ENCODE results near the gene TSPAN4. TPM values are rescaled to one million over a fixed set of nuclear protein-coding genes. Genes with fewer than 3 reads are reported as not detected.

TSPAN4 gene
- total and polyA plus RNA-seq, 4 donors, result 16.5 to 38.1 (median 30.4) TPM

DNA sequence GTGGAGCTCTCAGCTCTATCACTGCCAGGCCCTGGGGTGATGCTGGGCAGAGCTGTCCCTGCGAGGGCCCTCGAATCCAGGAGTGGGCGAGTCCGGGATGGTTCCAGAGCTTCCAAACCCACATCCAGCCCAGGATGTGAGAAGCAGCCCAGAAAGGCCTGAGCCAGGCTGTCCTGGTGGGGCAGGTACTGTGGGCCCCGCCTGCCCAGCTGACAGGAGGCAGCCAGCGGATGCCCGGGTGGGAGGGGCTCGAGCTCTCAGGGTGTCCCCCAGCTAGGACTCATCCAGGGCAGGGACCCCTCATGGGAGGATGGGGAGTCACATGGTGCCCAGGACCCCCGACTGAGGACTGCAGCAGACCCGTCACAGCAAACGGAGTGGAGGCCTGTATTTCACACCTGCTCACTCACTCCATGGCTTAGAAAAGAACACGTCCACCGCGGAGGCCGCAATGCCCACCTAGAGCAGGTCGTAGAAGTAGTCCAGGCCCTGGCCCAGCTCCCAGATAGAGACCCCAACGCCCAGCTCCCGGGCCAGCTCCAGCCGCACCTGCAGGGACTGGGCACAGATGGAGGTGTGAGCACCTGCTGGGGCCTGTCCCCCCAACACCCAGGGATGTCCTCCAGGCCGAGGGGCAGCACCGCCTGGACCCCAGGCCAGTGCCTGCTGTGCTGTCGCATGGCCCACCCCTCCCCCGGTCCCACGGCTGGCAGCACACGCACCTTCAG is 26.9 kb downstream of the TSPAN4 start:
- no peak overlapping the region for H3K4me3 ChIP-seq (ENCODE audit: low read depth in 1 of 3, low read length in 3 of 3)
- no peaks in the 10 kb centered on the region for H3K9me3 ChIP-seq (ENCODE audit: control insufficient read depth in 4 of 4, low read length in 3 of 4)
- H3K36me3 ChIP-seq (ENCODE audit: control insufficient read depth in 4 of 4, insufficient read depth in 3 of 4, low read depth in 1 of 4, low read length in 3 of 4), result peaks cover 0 to 9% (median 0%) of the 10 kb centered on the region in 4 donors
- no peaks in the 10 kb centered on the region for H3K4me1 ChIP-seq (ENCODE audit: control insufficient read depth in 4 of 4, insufficient read depth in 4 of 4, low read length in 3 of 4)
- no peak overlapping the region for H3K27ac ChIP-seq (ENCODE audit: low read depth in 1 of 2, low read length in 2 of 2)
- WGBS, result 93% methylated on average over 25 of the region's 25 CpGs
- no peak overlapping the region for H3K9ac ChIP-seq (ENCODE audit: low read depth in 1 of 2, low read length in 2 of 2)
- no peaks in the 10 kb centered on the region for H3K27me3 ChIP-seq (ENCODE audit: control insufficient read depth in 4 of 4, insufficient read depth in 4 of 4, low read length in 3 of 4)
- TF ChIP-seq, protein P1, sequence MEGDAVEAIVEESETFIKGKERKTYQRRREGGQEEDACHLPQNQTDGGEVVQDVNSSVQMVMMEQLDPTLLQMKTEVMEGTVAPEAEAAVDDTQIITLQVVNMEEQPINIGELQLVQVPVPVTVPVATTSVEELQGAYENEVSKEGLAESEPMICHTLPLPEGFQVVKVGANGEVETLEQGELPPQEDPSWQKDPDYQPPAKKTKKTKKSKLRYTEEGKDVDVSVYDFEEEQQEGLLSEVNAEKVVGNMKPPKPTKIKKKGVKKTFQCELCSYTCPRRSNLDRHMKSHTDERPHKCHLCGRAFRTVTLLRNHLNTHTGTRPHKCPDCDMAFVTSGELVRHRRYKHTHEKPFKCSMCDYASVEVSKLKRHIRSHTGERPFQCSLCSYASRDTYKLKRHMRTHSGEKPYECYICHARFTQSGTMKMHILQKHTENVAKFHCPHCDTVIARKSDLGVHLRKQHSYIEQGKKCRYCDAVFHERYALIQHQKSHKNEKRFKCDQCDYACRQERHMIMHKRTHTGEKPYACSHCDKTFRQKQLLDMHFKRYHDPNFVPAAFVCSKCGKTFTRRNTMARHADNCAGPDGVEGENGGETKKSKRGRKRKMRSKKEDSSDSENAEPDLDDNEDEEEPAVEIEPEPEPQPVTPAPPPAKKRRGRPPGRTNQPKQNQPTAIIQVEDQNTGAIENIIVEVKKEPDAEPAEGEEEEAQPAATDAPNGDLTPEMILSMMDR (IDR thresholded peaks at IDR 0.05; ENCODE audit: low read depth, low read length, missing input control), result no peak
- no peak for TF ChIP-seq ATF3 (IDR thresholded peaks at IDR 0.05)
- no peak for TF ChIP-seq SP1 (IDR thresholded peaks at IDR 0.05)
- TF ChIP-seq JUND (IDR thresholded peaks at IDR 0.05), result no peak
- TF ChIP-seq NR2F2 (IDR thresholded peaks at IDR 0.05), result no peak
- TF ChIP-seq, protein P2, sequence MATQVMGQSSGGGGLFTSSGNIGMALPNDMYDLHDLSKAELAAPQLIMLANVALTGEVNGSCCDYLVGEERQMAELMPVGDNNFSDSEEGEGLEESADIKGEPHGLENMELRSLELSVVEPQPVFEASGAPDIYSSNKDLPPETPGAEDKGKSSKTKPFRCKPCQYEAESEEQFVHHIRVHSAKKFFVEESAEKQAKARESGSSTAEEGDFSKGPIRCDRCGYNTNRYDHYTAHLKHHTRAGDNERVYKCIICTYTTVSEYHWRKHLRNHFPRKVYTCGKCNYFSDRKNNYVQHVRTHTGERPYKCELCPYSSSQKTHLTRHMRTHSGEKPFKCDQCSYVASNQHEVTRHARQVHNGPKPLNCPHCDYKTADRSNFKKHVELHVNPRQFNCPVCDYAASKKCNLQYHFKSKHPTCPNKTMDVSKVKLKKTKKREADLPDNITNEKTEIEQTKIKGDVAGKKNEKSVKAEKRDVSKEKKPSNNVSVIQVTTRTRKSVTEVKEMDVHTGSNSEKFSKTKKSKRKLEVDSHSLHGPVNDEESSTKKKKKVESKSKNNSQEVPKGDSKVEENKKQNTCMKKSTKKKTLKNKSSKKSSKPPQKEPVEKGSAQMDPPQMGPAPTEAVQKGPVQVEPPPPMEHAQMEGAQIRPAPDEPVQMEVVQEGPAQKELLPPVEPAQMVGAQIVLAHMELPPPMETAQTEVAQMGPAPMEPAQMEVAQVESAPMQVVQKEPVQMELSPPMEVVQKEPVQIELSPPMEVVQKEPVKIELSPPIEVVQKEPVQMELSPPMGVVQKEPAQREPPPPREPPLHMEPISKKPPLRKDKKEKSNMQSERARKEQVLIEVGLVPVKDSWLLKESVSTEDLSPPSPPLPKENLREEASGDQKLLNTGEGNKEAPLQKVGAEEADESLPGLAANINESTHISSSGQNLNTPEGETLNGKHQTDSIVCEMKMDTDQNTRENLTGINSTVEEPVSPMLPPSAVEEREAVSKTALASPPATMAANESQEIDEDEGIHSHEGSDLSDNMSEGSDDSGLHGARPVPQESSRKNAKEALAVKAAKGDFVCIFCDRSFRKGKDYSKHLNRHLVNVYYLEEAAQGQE (IDR thresholded peaks at IDR 0.05), result no peak
- DNase-seq (ENCODE audit: low spot score), result no peak

DNA sequence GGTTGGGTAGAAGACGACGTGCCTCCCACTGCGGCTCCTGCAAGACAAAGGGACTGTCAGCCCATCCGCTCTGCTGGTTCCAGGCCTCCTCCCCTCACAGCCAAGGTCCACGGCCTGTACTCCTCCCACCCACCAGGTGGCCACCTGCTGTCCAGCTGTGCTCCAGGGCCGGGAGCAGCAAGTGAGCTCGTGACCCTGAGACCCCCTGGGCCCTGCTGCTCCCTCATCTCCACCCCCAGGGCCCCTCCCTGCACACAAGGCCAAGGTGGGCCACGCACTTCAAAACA is 27.4 kb downstream of the TSPAN4 start:
- TF ChIP-seq RXRA (IDR thresholded peaks at IDR 0.05) (no peak), YY1 (IDR thresholded peaks at IDR 0.05) (no peak), FOXA2 (IDR thresholded peaks at IDR 0.05) (no peak)
- Histone ChIP-seq H3K9ac (ENCODE audit: low read depth in 1 of 2, low read length in 2 of 2) (no peak overlapping the region), H3K9me3 (ENCODE audit: control insufficient read depth in 4 of 4, low read length in 3 of 4) (no peaks in the 10 kb centered on the region), H3K4me1 (ENCODE audit: control insufficient read depth in 4 of 4, insufficient read depth in 4 of 4, low read length in 3 of 4) (no peaks in the 10 kb centered on the region), H3K4me3 (ENCODE audit: low read depth in 1 of 3, low read length in 3 of 3) (no peak overlapping the region), H3K27ac (ENCODE audit: low read depth in 1 of 2, low read length in 2 of 2) (no peak overlapping the region), H3K36me3 (ENCODE audit: control insufficient read depth in 4 of 4, insufficient read depth in 3 of 4, low read depth in 1 of 4, low read length in 3 of 4) (peaks cover 0 to 9% (median 0%) of the 10 kb centered on the region in 4 donors), H3K27me3 (ENCODE audit: control insufficient read depth in 4 of 4, insufficient read depth in 4 of 4, low read length in 3 of 4) (no peaks in the 10 kb centered on the region)
- 81% methylated on average over 8 of the region's 8 CpGs for WGBS
- no peak for DNase-seq (ENCODE audit: low spot score)

- H3K27me3 ChIP-seq (ENCODE audit: control insufficient read depth in 4 of 4, insufficient read depth in 4 of 4, low read length in 3 of 4), result no peaks in the 10 kb centered on the region
- 86% methylated on average over 8 of the region's 8 CpGs for WGBS
- no peak overlapping the region for H3K4me3 ChIP-seq (ENCODE audit: low read depth in 1 of 3, low read length in 3 of 3)
- H3K9ac ChIP-seq (ENCODE audit: low read depth in 1 of 2, low read length in 2 of 2), result no peak overlapping the region
- no peak for DNase-seq (ENCODE audit: low spot score)
- H3K27ac ChIP-seq (ENCODE audit: low read depth in 1 of 2, low read length in 2 of 2), result no peak overlapping the region
- H3K4me1 ChIP-seq (ENCODE audit: control insufficient read depth in 4 of 4, insufficient read depth in 4 of 4, low read length in 3 of 4), result no peaks in the 10 kb centered on the region
- no peaks in the 10 kb centered on the region for H3K9me3 ChIP-seq (ENCODE audit: control insufficient read depth in 4 of 4, low read length in 3 of 4)
- peaks cover 0 to 9% (median 0%) of the 10 kb centered on the region in 4 donors for H3K36me3 ChIP-seq (ENCODE audit: control insufficient read depth in 4 of 4, insufficient read depth in 3 of 4, low read depth in 1 of 4, low read length in 3 of 4)
- no peak for TF ChIP-seq MAX (IDR thresholded peaks at IDR 0.05)
- TF ChIP-seq HNF4A (conservative IDR thresholded peaks at IDR 0.05), result no peak
- no peak for TF ChIP-seq FOXA1 (IDR thresholded peaks at IDR 0.05)
- TF ChIP-seq, protein P1 (IDR thresholded peaks at IDR 0.05; ENCODE audit: low read depth, low read length, missing input control), result no peak
- TF ChIP-seq RAD21 (IDR thresholded peaks at IDR 0.05), result no peak
- TF ChIP-seq ATF3 (IDR thresholded peaks at IDR 0.05), result no peak
- no peak for TF ChIP-seq TAF1 (conservative IDR thresholded peaks at IDR 0.05)
- TF ChIP-seq, protein P2 (IDR thresholded peaks at IDR 0.05), result no peak
- TF ChIP-seq RXRA (IDR thresholded peaks at IDR 0.05), result no peak
- no peak for TF ChIP-seq YY1 (IDR thresholded peaks at IDR 0.05)
- TF ChIP-seq SP1 (IDR thresholded peaks at IDR 0.05), result no peak
Measured at GRCh38 chr11:870418-870817, 27.8 kb downstream of the TSPAN4 start.
